SU-DHL-6 (cell line): ENCODE data around the gene EML1.

Experiments
- H2AFZ ChIP-seq: fragments of 200-600 bp; sonication (generic); 2 replicates; pipeline ENCODE4 v1.6.1; 2014; ENCODE audit warnings: low read depth, mild to moderate bottlenecking, moderate library complexity, mixed read lengths, antibody characterized with exemption, low read length; ENCODE audit not compliant: severe bottlenecking
- H3F3A ChIP-seq: fragments of 200-600 bp; shearing (Covaris generic); 2 replicates; pipeline ENCODE4 v1.6.0; 2016; ENCODE audit warnings: antibody characterized with exemption, mild to moderate bottlenecking; ENCODE audit not compliant: insufficient read depth
- H3K27ac ChIP-seq: fragments of 200-600 bp; sonication (generic); 2 replicates; pipeline ENCODE4 v1.5.1; 2016; ENCODE audit warnings: low read depth, mild to moderate bottlenecking, low read length, moderate library complexity, mixed read lengths
- H3K27me3 ChIP-seq: fragments of 200-600 bp; sonication (generic), shearing (Covaris generic); 2 replicates; pipeline ENCODE4 v1.6.0; 2014; ENCODE audit warnings: mild to moderate bottlenecking, low read length
- H3K36me3 ChIP-seq: fragments of 200-600 bp; sonication (generic); 2 replicates; pipeline ENCODE4 v1.6.1; 2014; ENCODE audit warnings: mild to moderate bottlenecking, low read length, mixed read lengths
- H3K4me2 ChIP-seq: fragments of 300-600, 200-600 bp; shearing (Covaris generic), sonication (generic); 2 replicates; pipeline ENCODE4 v1.6.0; 2014; ENCODE audit warnings: low read length, low read depth, mild to moderate bottlenecking; ENCODE audit not compliant: poor library complexity, severe bottlenecking
- H3K4me3 ChIP-seq: fragments of 200-600 bp; sonication (generic); 2 replicates; pipeline ENCODE4 v1.5.1; 2014; ENCODE audit warnings: antibody characterized with exemption, low read length, mild to moderate bottlenecking, mixed read lengths; ENCODE audit not compliant: insufficient read depth, poor library complexity, severe bottlenecking
- H3K79me2 ChIP-seq: fragments of 200-600 bp; sonication (generic); 2 replicates; pipeline ENCODE4 v1.6.1; 2014; ENCODE audit warnings: mild to moderate bottlenecking, low read length, moderate library complexity; ENCODE audit not compliant: insufficient read depth
- H3K9ac ChIP-seq: fragments of 200-600 bp; sonication (generic); 2 replicates; pipeline ENCODE4 v1.7.0; 2014; ENCODE audit warnings: mild to moderate bottlenecking, low read length
- H3K9me2 ChIP-seq: fragments of 200-600 bp; sonication (generic); replicated peaks from 2 replicates; pipeline ENCODE4 v1.6.1; 2014; ENCODE audit warnings: low read length; ENCODE audit not compliant: insufficient read depth
- H3K9me3 ChIP-seq: fragments of 200-600 bp; sonication (generic); 2 replicates; pipeline ENCODE4 v1.6.1; 2014; ENCODE audit warnings: low read length, mixed read lengths; ENCODE audit not compliant: insufficient read depth
- H4K20me1 ChIP-seq: fragments of 200-600 bp; sonication (generic); 2 replicates; pipeline ENCODE4 v1.6.1; 2014; ENCODE audit warnings: low read depth, mild to moderate bottlenecking, antibody characterized with exemption, low read length, moderate library complexity, mixed read lengths
- EZH2phosphoT487 ChIP-seq: fragments of 200-600 bp; sonication (generic), shearing (Covaris generic); conservative IDR thresholded peaks from 2 replicates; pipeline ENCODE4 v1.6.1; 2018; ENCODE audit warnings: mild to moderate bottlenecking, antibody characterized with exemption, low read length, moderate library complexity, mixed read lengths
- TF ChIP-seq, protein P1 (sequence below): fragments of 200-600 bp; sonication (generic); IDR thresholded peaks from one replicate; pipeline ENCODE4 v1.5.1; 2017; ENCODE audit warnings: antibody characterized with exemption, mild to moderate bottlenecking, low read length, moderate library complexity; ENCODE audit not compliant: insufficient read depth, poor library complexity, severe bottlenecking

The EML1 gene

GRCh38 chr14:99821519-99822508 is 28.6 kb downstream of the EML1 start:
- H3K4me3 ChIP-seq = no peak overlapping the region
- H3K27me3 ChIP-seq = no peaks in the 10 kb centered on the region
- no peaks in the 10 kb centered on the region for H3K9me2 ChIP-seq
- H3K4me2 ChIP-seq = no peak overlapping the region
- H3K36me3 ChIP-seq = no peaks in the 10 kb centered on the region
- no peaks in the 10 kb centered on the region for H3K79me2 ChIP-seq
- no peak overlapping the region for H3K27ac ChIP-seq
- H4K20me1 ChIP-seq = no peaks in the 10 kb centered on the region
- no peaks in the 10 kb centered on the region for H3K9me3 ChIP-seq
- no peak overlapping the region for H3K9ac ChIP-seq
- no peak overlapping the region for H2AFZ ChIP-seq
- no peak for TF ChIP-seq EZH2phosphoT487
- TF ChIP-seq, protein P1, sequence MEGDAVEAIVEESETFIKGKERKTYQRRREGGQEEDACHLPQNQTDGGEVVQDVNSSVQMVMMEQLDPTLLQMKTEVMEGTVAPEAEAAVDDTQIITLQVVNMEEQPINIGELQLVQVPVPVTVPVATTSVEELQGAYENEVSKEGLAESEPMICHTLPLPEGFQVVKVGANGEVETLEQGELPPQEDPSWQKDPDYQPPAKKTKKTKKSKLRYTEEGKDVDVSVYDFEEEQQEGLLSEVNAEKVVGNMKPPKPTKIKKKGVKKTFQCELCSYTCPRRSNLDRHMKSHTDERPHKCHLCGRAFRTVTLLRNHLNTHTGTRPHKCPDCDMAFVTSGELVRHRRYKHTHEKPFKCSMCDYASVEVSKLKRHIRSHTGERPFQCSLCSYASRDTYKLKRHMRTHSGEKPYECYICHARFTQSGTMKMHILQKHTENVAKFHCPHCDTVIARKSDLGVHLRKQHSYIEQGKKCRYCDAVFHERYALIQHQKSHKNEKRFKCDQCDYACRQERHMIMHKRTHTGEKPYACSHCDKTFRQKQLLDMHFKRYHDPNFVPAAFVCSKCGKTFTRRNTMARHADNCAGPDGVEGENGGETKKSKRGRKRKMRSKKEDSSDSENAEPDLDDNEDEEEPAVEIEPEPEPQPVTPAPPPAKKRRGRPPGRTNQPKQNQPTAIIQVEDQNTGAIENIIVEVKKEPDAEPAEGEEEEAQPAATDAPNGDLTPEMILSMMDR = no peak
- no peaks in the 10 kb centered on the region for H3F3A ChIP-seq

- no peak overlapping the region for H3K4me2 ChIP-seq
- H3K9me2 ChIP-seq = no peaks in the 10 kb centered on the region
- no peak overlapping the region for H2AFZ ChIP-seq
- H3K79me2 ChIP-seq = no peaks in the 10 kb centered on the region
- H4K20me1 ChIP-seq = no peaks in the 10 kb centered on the region
- no peaks in the 10 kb centered on the region for H3K9me3 ChIP-seq
- H3K4me3 ChIP-seq = no peak overlapping the region
- no peak overlapping the region for H3K9ac ChIP-seq
- H3F3A ChIP-seq = no peaks in the 10 kb centered on the region
- H3K27ac ChIP-seq = no peak overlapping the region
- H3K36me3 ChIP-seq = no peaks in the 10 kb centered on the region
- H3K27me3 ChIP-seq = no peaks in the 10 kb centered on the region
- TF ChIP-seq, protein P1 = no peak
- TF ChIP-seq EZH2phosphoT487 = no peak
Measured at GRCh38 chr14:99822800-99823455, 29.7 kb downstream of the EML1 start.

DNA sequence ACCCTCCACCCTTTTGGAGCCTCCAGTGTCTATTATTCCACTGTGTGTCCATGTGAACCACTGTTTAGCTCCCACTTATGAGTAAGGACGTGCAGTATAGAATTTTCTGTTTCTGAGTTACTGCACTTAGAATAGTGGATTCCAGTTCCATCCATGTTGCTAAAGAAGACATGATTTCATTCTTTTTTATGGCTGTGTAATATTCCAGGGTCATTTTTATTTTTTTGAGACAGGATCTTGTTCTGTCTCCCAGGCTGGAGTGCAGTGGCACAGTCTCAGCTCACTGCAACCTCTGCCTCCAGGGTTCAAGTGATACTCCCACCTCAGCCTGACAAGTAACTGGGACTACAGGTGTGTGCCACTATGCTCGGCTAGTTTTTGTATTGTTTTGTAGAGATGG is 31.6 kb downstream of the EML1 start:
- H3K36me3 ChIP-seq = no peaks in the 10 kb centered on the region
- TF ChIP-seq, protein P1 = no peak
- TF ChIP-seq EZH2phosphoT487 = no peak

More for the DNA sequence above, 31.6 kb downstream of the EML1 start:
- no peak overlapping the region for H3K9ac ChIP-seq
- H4K20me1 ChIP-seq = no peaks in the 10 kb centered on the region
- no peaks in the 10 kb centered on the region for H3K9me3 ChIP-seq
- no peak overlapping the region for H3K27ac ChIP-seq
- H3K9me2 ChIP-seq = no peaks in the 10 kb centered on the region
- no peak overlapping the region for H3K4me2 ChIP-seq
- no peaks in the 10 kb centered on the region for H3K27me3 ChIP-seq
- no peak overlapping the region for H2AFZ ChIP-seq
- H3K79me2 ChIP-seq = no peaks in the 10 kb centered on the region
- H3F3A ChIP-seq = no peaks in the 10 kb centered on the region
- H3K4me3 ChIP-seq = no peak overlapping the region
